GM18861 (cell line): ENCODE measurements around the gene TXNRD1.
"Not testable (repeated sequence)": the region's sequence is repeated elsewhere in the genome, so short reads cannot be mapped to it uniquely, and the experiment has no call there.

ENCODE experiments used
- ATAC-seq: cut with Tn5 transposase; IDR thresholded peaks from one replicate; pipeline ENCODE4 v1.9.1; 2021; ENCODE audit not compliant: unreplicated experiment

TXNRD1 gene

GRCh38 chr12:104190641-104191176 lies 24.9 kb upstream of the TXNRD1 start:
- no peak for ATAC-seq

GRCh38 chr12:104197264-104197663 lies 18.3 kb upstream of the TXNRD1 start:
- ATAC-seq, result no peak

GRCh38 chr12:104199964-104200363 lies 15.6 kb upstream of the TXNRD1 start:
- ATAC-seq, result no peak

DNA sequence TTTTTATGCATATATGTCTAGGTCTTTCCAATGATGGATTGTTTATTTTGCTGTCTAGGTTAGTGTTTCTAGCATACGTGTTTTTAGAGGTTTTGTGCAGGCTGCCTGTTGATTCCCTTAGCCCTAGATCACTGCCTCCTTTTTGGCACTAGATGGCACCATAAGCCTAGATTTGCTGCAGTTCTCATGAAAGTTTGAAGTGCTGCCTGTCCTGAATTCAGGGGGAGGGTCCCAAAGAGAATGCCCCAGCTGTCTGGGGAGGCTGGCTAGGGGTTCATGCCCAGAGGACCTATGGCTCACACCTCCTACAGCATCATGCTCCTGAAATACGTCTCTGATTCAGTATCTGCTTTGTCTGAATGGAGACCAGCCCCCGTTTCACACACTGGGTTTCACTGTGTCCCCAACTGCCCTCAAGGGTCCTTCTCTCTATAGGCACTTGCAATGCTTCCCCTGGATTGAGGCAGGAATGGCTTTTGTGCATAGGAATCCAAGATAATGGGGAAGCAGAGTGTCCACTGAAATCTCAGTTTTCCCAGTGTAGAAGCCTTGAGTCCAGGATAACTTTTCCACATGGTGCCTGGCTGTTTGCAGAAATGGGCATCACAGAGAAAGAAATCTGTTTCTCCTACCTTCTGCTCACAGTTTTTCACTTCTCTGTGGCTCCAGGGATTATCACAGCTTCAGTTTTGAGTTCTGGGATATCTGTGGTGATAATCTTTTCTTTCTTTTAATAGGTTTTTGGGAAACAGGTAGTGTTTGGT lies 14.2 kb upstream of the TXNRD1 start:
- ATAC-seq, result no peak

- ATAC-seq, result no peak
Observed at GRCh38 chr12:104204690-104205480, 10.7 kb upstream of the TXNRD1 start.

DNA sequence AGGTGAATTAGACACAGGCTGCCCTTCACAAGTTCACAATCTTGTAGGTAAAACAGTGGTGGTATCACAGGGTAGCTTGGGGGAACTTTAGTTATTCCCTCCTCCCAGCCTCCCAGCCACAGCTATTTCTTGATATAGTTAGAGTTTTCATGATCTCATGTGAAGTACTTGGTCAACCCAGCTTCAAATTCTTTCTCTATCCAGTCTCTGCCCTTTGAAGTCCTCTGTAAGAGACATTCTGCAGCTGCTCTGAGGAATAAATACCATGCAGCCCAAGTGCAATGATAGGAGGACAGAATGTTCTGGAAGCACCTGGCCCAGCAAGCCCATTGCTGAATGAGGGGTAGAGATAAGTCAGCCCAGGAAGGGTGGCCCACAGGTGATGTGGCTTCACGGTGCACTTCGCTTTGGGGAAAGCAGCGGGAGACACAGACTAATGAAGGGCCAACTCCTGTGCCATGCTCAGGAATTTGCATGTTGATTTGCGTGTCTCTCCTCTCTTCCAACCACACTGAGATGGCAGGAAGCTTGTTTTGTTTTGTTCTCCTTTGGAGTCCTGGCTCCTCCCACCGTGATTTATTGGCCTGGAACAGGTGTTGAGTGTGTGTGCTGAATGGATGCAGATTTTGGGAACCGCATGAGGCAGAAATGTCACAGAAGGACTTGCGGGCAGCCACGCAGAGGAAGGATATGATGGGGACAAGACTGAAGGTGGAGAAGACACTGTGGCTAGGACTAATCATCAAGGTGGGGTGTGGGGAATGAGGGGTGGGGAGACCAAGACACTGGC lies 8.0 kb upstream of the TXNRD1 start:
- no peak for ATAC-seq

GRCh38 chr12:104212516-104212915 lies 3.1 kb upstream of the TXNRD1 start:
- no peak for ATAC-seq

- no peak for ATAC-seq
Observed at GRCh38 chr12:104213952-104214351, 1.6 kb upstream of the TXNRD1 start.

GRCh38 chr12:104216521-104216924 lies 944 bp downstream of the TXNRD1 start:
- no peak for ATAC-seq

DNA sequence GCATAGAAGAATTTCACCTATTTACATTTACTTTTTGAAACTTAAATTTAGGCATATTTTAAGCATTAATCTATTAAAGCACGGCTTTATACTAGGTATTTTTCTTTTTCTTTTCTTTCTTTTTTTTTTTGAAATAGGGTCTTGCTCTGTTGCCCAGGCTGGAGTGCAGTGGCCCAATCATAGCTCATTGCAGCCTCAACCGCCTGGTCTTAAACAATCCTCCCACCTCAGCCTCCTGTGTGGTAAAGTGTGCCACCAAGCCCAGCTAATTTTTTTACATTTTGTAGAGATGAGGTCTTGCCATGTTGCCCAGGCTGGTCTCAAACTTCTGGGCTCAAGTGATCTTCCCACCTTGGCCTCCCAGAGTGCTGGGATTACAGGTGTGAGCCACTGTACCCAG lies 2.9 kb downstream of the TXNRD1 start:
- not testable (repeated sequence) for ATAC-seq

DNA sequence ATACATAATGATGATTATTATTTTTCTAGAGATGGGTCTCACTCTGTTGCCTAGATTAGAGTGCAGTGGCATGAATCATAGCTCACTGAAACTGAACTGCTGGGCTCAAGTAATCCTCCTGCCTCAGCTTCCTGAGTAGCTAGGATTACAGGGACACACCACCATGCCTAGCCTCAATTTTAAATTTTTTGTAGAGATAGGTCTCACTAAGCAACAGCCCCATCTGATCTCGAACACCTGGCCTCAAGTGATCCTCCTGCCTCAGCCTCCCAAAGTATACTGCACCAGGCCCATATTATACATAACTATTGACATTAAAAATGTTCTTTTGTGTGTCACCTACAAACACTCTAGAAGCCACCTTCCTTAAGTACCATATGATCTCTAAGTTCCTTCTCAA lies 3.4 kb downstream of the TXNRD1 start:
- no peak for ATAC-seq

DNA sequence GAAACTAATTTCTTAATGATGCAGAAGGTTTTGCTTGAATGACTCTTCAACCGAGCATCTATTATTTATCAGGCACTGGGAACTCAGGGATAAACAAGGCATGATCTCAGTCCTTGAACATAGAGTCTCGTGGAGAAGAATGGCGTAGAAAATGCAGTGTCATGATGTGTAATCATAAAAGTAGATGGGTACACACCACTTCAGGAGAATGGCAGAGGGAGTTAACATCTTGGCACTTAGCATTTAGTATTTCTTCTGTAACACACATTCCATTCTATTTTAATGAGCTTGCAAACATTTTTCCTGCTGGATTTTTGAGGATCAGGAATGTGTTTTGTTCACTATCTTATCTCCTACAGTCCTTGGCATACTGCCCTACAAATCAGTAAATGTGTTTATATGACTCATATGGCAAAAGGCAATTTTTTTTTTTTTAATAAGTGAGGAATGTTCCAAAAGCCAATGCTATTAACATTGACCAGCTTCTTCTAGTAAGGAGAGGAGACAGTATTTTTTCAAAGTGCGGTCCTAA lies 3.8 kb downstream of the TXNRD1 start:
- ATAC-seq, result no peak

DNA sequence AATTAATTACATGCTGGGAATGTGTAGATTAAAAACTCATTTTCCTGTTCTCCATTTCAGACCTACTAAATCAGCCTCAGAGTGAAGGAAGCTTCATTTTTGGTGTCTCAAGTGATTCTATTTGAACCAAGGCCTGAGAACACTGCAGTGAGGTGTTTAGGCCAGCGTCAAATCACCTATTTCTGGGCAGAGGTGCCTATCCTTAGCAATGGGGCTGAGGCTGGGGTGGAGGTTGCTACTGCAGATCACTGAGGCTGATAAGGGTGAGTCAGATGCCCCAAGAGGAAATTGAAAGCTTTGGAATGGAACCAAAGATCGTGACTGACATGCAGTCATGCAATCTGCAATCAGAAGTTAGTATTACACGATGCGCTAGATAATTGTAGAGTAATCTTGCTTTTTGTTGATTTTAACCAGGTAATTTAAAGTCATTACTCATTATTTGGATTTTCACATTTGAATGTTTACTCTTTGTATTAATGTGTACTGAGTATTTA lies 4.4 kb downstream of the TXNRD1 start:
- ATAC-seq, result no peak

GRCh38 chr12:104220931-104221330 lies 5.4 kb downstream of the TXNRD1 start:
- ATAC-seq, result no peak

GRCh38 chr12:104222976-104223375 lies 7.4 kb downstream of the TXNRD1 start:
- no peak for ATAC-seq

GRCh38 chr12:104223712-104224111 lies 8.1 kb downstream of the TXNRD1 start:
- no peak for ATAC-seq

- ATAC-seq, result no peak
Observed at GRCh38 chr12:104226672-104227071, 11.1 kb downstream of the TXNRD1 start.

GRCh38 chr12:104230304-104231095 lies 14.9 kb downstream of the TXNRD1 start:
- ATAC-seq, result no peak

DNA sequence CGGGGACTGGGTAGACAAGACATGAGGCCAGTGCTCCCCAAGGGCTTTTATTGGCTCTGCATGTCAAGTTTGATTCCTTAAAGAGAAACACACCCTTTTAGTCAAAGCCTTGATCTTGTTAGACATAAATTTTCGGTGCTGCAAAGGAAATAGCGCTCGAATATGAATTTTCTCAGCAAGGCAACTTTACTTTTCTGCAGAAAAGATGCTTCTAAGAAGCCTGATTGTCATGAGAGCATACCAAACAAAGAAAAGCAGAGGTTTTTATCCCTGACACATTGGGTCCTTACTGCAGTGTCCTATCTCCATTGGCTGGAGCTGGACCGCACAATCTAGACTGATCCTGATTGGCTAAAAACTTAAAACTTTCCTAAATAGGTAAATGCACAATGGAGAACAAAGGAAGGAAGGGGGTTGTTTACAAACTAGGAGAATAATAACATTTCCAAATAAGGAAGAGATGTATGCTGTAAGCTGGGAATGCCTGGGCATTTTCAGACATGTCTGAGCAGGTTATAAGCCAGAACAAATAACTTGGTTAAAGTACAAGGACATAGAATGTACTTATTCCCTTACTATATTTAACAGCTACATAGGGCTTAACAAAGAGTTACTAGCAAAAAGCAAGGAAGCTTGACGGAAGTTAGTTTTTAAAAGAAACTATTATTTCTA lies 17.2 kb downstream of the TXNRD1 start:
- no peak for ATAC-seq
